GM12801 (cell line): Measurements from ENCODE around the gene TAS1R3.

ENCODE experiments used
- TF ChIP-seq, protein P1 (sequence below): IDR thresholded peaks from one replicate; pipeline ENCODE4 v1.5.1; 2011; ENCODE audit warnings: control low read depth; ENCODE audit not compliant: insufficient read length; ENCODE audit errors: extremely low read depth

The TAS1R3 gene

GRCh38 chr1:1354271-1355247 is 23.5 kb downstream of the TAS1R3 start:
- TF ChIP-seq, protein P1, sequence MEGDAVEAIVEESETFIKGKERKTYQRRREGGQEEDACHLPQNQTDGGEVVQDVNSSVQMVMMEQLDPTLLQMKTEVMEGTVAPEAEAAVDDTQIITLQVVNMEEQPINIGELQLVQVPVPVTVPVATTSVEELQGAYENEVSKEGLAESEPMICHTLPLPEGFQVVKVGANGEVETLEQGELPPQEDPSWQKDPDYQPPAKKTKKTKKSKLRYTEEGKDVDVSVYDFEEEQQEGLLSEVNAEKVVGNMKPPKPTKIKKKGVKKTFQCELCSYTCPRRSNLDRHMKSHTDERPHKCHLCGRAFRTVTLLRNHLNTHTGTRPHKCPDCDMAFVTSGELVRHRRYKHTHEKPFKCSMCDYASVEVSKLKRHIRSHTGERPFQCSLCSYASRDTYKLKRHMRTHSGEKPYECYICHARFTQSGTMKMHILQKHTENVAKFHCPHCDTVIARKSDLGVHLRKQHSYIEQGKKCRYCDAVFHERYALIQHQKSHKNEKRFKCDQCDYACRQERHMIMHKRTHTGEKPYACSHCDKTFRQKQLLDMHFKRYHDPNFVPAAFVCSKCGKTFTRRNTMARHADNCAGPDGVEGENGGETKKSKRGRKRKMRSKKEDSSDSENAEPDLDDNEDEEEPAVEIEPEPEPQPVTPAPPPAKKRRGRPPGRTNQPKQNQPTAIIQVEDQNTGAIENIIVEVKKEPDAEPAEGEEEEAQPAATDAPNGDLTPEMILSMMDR: no peak

DNA sequence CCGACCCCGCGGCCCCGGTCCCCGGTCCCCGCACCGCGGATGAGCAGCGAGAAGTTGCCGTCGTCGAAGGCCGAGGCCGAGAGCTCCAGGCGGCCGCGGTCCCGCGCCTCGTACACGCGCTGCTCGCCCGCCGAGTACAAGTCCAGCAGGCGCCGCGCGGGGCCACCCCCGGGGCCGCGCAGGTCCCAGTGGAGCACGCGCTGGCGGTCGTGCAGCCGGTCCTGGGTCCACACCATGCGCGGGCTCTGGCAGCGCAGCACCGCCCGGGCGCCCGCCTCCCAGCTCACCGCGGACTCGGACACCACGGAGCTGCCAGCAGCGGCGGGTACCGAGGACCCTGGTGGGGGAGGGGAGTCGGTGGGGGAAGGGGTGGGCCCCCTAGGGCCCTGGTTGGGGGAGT is 24.3 kb downstream of the TAS1R3 start:
- TF ChIP-seq, protein P1: no peak

DNA sequence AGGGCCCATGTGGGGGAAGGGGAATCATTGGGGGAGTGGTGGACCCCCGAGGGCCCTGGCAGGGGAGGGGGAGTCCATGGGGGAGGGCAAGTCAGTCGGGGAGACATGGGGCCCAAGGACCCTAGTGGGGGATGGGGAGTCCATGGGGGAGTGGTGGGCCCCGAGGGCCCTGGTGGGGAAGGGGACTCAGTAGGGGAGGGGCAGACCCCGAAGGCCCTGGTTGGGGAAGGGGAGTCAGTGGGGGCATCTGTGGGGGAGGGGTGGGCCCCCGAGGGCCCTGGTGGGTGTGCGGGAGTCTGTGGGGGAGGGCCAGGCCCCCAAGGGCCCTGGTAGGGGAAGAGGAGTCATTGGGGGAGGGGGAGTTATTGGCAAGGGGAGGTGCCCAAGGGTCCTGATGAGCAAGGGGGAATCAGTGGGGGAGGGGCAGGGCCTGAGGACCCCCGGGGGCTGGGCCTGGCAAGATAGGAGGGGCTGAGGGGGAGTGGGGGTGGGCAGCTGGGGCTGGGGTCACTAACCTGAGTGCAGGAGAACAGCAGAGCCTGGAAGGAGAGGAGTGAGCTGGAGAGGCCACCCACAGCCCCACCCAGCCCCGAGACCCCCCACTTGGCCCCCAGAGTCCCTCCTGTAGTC is 25.2 kb downstream of the TAS1R3 start:
- TF ChIP-seq, protein P1: no peak

- TF ChIP-seq, protein P1: no peak
Observed at GRCh38 chr1:1356796-1357401, 25.8 kb downstream of the TAS1R3 start.

DNA sequence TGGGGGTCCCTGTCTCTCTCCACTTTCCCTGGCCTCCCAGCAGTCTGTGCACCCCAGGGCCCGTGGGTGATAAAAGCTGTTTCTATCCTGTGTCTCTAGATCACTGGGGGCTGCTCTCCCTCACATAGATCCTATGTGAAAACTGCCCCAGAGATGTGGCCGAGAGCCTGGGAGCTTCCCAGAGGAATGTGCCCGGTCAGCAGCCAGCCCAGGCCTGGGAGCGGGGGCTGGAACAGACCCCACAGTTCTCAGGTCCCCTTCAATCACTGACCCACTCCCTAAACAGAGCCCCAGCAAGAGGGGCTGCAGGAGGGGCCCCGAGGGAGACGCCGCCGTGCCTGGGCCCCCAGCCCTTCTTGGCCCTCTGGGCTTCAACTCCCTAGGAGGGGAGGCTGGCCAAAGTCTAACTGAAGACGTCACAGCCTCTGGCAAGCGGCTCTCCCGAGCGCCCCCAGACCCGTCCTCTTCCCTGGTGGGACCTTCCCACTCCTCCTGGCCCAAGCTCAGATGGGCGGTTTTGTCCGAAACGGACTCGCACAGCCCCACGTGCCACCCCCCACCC is 26.9 kb downstream of the TAS1R3 start:
- TF ChIP-seq, protein P1: no peak

DNA sequence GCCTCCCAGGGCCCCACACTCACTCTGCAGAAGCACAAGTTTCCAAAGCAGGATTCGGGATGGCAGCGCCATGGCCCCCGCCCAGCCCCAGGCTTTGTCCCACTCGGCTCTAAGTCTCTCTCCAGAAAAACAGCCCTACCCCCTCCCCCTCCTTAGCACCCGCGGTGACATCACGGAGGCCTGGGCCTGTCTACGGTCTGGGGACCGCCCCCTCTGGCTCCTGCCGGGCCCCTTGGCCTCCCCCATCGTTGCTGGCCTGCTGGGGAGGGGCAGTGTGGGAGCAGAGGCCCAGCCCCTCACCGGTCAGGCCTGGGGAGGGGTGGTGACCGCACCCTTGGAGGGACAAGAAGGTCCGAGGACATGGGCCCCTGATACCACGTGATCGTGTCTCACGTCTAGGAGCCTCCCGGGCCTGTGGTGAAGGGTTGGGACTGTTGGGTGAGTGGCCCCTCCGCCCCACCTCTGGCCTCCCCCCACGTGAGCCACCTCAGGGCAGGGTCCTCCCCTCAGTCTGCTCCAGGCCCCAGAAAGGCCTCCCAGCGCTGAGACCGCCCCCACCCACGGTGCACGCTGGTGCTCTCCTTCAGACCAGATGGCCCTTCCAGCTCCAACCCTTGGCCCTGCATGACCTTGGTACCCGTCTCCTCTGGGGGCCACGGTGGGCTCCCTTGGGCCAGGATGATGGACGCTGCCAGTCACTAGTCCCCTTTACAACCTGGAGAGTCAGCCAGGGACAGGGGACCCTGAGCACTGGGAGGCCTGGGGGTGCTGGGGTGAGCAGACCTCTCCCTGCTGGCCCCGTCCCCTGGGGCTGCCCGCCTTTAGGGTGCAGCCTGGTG is 27.6 kb downstream of the TAS1R3 start, which contains the start of gene MXRA8:
TSS of gene MXRA8 (minus strand) at position 123 of the 839 bp plus-strand sequence. CDS start at position 72, 51 bp downstream.
- TF ChIP-seq, protein P1: no peak
